CD1c-positive myeloid dendritic cell (primary cell): ENCODE measurements around the gene BTD.
"Not testable (repeated sequence)": the region's sequence is repeated elsewhere in the genome, so short reads cannot be mapped to it uniquely, and the experiment has no call there.

Experiments used
- DNase-seq: peaks from one replicate; pipeline ENCODE4 v3.0.0-alpha.2; 2016; ENCODE audit errors: extremely low spot score

Gene BTD

DNA sequence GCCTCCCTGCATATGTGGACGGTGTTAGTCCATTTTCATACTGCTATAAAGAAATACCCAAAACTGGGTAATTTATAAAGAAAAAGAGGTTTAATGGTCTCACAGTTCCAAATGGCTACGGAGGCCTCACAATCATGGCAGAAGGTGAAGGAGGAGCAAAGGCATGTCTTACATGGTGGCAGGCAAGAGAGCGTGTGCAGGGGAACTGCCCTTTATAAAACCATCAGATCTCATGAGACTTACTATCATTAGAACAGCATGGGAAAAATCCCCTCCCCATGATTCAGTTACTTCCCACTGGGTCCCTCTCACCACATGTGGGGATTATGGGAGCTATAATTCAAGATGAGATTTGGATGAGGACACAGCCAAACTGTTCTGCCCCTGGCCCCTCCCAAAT, 1.3 kb downstream of the BTD start:
- not testable (repeated sequence) for DNase-seq

DNA sequence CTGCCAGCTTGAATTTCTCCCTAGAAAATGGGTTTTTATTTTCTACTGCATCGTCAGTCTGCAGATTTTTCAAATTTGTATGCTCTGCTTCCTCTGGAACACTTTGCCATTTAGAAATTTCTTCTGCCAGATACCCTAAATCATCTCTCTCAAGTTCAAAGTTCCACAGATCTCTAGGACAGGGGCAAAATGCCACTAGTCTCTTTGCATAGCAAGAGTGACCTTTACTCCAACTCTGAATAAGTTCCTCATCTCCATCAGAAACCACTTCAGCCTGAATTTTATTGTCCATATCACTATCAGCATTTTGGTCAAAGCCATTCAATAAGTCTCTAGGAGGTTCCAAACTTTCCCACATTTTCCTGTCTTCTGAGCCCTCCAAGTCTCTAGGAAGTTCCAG, 3.0 kb downstream of the BTD start:
- DNase-seq = not testable (repeated sequence)

DNA sequence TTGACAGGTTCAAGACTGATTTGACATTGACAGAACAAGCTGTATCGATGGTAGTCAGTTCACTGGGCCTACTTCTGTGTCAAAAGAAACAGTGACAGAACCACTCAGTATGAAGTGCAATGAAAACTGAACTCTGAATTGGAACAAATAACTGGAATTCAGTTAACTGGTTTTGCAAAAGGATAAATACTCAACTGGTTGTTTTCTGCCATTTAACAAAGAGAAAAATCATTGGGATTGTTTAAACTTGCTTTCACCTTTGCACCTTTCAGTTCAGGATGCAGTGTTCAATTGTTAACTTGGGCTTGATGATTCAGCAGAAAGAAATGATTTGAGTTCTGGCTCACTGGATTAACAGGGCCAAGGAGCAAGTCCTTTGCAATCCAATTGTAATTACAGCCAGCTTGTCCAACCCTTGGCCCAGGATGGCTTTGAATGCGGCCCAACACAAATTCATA, 4.9 kb downstream of the BTD start:
- DNase-seq = no peak

DNA sequence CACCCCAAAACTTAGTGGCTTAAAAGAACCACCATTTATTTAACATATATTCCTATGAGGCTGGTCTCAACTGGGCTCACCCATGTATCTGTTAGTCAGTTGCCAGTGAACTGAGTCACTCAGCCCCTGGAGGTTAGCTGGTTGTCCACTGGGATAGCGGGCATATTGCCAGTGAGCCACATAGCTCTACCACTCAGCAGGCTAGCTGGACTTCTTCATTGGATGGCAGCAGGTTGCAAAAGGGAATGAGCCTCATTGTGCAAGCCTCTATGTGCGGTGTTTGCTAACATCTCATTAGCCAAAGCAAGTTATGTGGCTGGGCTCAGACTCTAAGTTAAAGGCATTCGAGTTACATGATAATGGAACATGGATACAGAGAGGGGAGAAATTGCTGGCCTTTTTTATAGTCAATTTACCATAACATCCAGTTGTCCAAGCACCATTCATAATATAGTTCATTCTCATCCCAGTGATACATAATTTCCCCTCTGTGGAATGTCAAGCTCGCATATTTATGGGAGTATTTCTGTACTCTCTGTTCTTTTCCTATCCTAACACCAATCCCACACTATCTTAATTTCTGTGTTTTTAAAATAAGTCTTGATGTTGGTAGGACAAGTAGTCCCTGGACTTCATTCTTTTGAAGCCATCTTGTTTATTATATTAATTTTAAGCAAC, 8.7 kb downstream of the BTD start:
- DNase-seq = no peak

DNA sequence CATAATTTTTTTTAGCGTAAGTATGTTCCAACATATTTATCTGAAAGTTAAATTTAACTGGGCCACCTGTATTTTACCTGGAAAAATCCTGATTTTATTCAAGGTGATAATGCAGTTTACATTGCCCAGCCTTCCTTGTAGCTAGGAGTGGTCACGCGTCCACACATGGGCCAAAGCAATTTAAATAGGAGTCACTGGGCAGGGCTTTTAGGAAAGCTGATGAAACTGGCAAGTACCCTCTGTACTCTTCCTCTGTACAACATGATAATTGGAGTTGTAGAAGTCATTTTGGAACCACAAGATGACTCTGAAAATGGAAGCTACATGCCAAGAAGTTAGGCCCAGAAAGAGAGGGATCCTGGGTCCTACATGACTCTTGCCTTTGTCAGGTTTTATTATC, 9.5 kb downstream of the BTD start:
- no peak for DNase-seq

DNA sequence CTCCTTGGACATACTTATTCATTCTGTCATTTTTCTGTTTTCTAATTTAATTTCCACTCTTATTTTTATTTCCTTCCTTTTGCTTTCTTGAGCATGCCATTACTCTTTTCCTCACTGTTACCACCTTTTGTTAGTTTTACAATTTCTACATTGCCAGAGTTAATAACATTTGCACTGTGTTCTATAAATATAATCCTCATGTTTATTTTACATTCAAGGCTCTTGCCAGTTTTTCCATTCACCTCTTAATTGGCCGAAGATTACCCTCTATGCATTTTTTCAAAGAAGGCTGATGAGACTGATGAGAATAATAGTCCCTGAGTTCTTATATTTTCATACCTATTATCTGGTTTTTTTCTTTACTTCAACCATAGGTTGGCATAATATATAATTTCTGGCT, 10.5 kb downstream of the BTD start:
- DNase-seq = no peak

DNA sequence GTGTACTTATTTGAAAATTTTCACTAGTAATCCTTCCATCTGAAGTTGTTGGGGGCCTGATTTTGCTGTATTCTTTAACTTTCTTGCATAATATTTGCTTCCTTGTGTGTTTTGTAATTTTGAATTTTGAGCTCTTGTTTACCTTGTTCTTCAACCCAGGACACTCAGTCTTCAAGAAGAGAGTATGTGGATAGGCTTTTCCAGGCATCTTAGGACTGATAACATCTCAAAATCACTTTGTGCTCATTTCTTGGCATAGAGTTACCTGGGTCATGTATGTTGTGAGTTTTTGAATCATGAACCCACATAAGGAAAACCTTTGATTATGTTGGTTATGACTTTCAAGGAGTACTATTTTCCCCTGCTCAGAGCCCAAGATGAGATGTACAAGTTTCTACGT, 13.4 kb downstream of the BTD start:
- no peak for DNase-seq

DNA sequence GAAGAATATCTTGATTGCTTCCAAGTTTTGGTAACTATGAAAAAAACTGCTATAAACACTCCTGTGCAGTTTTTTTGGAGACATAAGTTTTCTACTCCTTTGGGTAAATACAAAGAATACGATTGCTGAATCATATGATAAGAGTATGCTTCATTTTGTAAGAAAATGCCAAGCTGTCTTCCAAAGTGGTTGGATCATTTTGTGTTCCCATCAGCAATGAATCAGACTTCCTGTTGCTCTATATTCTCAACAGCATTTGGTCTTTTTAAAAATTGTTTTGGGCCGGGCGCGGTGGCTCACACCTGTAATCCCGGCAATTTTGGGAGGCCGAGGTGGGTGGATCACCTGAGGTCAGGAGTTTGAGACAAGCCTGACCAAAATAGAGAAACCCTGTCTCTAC, 14.5 kb downstream of the BTD start:
- no peak for DNase-seq

DNA sequence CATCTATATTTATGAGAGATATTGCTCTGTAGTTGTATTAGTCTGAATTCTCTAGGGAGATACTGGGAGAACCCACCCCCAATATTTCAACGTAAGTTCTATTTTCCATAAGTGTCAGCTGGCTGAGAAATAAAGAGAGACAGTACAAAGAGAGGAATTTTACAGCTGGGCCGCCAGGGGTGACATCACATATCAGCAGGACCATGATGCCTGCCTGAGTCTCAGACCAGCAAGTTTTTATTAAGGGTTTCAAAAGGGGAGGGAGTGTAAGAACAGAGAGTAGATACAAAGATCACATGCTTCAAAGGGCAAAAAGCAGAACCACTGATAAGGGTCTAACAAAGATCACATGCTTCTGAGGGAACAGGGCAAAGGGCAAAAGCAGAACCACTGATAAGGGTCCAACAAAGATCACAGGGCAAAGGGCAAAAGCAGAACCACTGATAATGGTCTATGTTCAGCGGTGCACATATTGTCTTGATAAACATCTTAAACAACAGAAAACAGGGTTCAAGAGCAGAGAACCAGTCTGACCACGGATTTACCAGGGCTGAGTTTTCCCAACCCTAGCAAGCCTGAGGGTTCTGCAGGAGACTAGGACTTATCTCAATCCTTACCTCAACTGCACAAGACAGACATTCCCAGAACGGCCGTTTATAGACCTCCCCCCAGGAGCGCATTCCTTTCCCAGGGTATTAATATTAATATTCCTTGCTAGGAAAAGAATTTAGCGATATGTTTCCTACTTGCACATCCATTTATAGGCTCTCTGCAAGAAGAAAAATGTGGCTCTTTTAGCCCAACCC, 18.3 kb downstream of the BTD start:
- not testable (repeated sequence) for DNase-seq

DNA sequence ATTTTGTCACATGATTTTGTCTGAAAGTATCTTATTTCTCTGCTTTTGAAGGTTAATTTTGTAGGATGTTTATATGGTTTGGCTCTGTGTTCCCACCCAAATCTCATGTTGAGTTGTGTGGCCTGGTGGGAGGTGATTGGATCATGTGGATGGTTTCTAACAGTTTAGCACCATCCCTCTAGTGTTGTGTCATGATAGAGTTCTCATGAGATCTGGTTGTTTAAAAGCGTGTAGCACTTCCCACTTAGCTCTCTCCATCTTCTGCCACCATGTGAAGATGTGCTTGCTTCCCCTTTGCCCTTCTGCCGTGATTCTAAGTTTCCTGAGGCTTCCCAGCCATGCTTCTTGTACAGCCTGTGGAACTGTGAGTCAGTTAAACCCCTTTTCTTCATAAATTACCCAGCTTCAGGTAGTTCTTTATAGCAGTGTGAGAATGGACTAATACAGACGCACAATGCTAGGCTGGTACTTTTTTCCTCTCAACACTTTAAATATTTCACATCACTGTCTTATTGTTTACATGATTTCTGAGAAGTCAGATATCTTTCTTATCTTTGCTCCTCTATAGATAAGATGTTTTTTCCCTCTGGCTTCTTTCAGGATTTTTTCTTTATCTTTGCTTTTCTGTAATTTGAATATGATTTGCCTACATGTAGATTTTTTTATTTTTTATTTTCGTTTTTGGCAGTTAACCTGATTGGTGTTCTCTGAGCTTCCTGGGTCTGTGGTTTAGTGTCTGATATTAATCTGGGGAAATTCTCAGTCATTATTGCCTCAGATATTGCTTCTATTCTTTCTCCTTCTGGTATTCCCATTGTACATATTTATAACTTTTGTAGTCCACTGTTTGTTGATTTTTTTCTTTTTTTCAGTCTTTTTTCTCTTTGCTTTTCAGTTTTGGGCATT, 22.2 kb downstream of the BTD start:
- no peak for DNase-seq

DNA sequence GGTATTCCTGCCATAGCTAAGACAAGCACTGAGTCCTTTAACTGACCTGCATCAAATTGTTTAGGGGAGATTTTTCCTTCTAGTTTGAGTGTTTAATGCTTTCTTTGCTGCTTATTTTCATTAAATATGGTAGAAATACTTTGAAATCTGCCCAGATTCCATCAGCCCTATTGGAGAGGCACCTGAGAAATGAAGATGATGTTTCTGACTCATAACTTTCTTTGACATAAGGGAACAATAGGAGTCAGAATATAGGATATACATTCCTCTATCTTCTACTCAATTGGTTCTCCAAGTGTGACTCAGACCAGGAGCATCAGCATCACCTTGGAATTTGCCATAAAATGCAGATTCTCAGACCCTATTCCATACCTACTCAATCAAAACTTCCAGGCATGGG, 27.4 kb downstream of the BTD start:
- DNase-seq = no peak

DNA sequence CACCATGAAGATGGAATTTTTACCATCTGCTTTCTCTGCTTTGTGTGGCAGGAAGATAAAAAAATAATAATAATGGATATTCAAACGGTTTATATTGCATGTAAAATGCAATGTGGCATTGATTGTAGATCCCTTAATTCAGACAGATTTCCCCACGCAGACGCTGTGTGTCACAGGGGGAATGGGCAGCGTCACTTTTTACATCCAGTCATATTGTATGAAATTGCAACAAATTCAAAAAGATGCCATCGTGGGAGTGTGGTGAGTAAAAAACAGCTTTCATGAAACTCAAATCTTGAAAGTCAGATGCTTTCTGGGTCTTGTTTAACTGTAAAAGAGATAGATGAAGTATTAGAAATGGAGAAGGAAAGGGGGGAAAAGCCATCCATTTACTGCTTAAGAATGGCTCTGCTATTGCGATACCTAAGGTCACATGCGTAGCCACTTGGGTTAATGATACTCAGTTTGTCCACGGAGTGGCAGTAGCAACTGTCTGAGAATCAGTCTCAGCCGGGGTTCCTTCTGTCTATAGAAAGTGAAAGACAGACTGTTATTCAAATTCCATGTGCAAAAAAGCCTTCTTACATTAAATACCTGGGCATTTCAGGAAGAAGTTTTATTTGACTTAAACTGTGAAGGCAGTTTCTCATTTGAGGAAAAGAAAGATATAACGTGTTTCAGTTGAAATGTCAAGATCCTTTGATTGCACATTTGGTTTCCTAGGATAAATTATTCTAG, 28.5 kb downstream of the BTD start:
- peak; percentile 84 for DNase-seq

DNA sequence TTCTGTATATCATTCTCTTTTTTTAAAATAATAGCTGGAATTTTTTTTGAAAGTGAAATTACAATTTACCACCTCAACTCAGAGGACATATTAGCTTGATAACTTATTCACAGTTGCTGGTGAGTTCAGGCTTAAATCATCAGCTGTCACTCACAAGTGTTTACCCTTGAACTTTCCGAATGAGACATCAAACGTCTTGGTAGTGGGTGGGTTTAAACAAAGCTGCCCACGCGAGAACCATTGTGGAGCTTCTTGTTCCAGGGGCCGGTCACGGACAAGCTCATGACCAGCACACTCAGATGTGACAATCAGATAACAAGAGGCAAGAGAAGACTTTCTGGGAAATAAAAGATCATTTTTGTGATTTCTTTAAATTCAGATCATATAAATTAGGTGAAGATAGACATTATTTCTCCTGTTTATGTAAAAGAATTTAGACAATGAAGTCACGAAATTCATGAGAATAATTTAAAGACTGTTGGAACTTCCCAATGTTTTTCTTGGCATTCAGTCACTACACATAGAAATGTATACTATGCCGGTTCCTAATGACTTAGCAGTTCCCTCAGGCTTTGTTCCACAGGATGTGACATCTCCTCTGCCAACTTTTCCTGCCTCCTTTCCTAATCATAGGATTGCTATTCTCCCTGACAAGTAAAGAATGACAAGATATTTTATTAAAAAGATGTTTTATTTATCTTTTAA, 29.3 kb downstream of the BTD start:
- DNase-seq = peak; percentile 47

DNA sequence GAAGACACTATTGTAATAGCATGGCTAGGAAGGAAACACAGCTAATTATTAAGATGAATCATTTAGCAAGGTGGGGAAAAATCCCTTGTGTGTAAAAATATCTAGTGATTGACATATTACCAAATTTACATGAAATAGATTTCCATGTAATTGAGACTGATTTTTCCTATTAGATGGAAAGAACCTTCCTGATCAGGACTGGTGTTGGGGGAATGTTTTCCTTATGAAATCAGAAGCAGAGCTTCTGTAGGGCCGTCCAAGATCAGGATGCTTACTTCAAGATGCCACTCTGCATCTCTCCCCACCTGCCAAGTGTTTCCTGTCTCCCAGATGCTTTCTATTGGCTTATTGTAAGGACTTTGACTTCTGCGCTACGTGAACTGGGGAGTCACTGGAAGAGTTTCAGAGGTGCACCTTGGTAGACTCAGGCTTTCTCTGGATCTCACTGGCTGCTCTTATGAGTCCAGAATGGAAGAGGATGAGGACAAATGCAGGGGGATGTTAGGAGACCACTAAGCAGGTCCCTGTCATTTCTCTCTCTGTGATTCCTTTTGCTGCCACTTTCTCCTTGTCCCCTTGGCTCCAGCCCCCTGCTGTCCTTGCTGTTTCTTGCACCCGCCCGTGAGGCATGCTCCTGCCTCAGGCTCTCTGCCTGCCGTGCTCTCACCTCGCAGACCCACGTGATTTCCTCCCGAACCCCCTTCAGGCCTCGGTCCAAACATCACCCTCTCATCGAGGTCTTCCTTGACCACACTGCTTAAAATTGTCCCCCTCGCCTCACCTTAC, 30.1 kb downstream of the BTD start:
- no peak for DNase-seq

DNA sequence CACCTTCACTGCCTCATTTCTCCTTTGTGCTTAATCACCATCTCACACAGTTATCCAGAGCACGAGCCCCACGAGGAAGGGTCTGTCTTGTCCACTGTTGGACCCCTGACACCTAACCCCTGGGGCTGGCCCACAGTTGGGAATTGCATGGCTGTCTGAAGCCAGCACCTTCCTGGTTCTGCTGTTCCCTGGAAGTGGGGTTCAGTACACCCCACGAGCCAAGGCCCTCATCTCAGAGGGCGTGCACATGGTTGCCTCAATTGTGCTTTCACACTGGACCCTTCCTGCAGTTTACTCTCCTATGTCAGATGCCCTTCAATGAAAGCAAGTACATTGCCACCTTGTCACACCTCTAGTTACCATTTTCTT, 30.7 kb downstream of the BTD start:
- no peak for DNase-seq

DNA sequence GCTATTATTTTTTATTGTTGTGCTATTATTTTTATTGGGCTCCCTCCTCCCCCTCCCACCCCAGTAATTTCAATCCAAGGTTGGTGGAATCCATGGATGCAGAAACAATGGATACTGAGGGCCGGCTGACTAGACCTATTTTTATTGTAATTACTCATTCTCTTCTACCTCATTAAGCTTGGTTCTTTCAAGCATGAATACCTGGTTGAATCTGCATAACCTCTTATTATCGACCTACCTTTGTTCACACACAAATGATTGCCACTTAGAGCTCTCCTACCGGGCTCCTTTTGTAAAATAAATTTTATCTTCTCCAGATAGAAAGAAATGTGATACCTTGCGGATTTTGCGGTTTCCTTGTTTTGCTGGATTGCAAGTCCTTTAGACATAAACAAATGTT, 31.6 kb downstream of the BTD start:
- no peak for DNase-seq

DNA sequence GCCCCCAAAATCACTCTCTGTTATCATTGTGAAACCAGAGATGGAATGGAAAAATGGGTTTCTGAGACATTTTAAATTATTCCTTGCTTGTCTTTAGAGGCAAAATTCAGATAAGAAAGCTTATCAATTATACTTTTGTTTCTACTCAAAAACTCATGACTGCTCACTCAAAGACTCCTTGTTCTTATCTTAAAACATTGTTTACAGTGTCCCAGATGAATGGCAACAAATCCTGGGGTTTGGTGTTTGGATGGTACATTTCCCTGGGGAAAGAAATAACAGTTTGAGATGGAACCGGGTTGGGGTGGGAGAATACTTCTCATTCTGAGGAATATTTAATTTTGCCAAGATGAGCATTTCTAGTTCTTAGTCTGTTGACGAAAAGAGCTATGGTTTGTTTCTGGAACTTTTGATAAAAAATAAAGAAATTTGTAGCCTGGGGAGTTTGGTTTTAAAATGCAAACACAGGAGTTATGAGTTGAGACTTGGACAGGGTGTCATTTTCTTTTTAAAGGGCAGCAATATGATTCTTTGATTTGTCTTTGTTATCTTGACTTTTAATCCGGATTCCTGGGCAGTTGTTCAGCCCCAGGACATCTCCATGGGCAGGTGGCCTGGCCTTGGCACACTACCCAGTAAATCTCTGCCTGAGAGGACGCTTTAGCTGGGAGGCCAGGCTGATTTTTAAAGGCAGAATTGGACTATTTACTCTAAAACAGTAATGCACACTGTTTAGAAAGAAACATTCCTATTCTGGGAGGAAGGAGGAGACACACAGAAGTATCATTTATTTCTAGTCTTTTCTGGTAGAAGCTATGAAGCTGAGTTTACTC, 32.4 kb downstream of the BTD start:
- no peak for DNase-seq

DNA sequence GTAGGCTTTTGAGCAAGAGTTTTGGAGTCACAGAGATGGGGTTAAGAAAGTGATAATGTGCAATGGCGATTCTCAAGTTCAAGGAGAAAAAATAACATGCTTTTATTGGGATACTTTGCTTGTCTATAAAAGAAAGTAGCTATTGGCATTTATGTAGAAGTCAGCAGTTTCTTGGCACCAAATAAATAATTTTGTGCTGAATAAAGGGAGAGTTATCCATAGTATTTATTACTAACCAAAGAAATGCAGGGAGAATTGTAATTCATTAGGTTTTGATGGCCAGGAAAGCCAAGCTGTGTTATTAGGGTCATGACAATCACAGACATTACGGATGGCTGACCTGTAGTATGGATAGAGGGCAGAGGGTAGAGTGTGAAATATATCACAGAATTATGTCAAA, 33.1 kb downstream of the BTD start:
- no peak for DNase-seq

DNA sequence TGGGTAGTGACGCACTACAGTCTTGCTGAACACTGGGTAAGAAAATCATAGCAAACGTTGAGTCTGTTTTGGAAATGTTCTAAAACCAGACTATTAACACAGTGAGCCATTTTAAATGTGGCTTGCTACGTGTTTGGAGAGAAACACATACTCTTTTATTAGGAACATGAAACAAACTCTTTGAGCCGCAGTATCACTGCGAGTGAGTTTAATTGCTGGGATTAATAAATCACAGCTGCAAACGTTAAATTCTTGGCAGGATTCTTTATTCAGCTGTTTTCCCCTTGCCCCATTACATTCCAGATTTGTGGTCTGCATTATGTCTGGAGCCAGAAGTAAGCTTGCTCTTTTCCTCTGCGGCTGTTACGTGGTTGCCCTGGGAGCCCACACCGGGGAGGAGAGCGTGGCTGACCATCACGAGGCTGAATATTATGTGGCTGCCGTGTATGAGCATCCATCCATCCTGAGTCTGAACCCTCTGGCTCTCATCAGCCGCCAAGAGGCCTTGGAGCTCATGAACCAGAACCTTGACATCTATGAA, 33.6 kb downstream of the BTD start:
- no peak for DNase-seq
